ENCODE results near the gene WWC2.

Gene WWC2

DNA sequence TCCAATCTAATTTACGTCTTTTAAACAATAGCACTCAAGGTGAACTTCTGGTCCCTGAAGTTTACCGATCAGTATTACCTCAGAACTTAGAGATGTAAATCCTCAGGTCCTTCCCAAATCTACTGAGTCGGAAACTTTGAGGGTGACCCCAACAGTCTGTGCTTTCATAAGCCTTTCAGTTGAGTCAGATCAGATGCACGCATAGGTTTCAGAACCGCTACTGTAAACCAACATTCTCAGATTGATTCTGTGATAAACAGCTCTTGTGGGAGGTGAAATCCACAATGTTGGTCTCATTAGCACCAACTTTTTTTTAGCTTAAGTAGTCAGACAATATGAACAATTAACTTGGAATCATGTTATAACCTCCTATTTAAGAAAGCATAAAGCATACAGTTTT is 86.0 kb downstream of the WWC2 start:
- no peak for TF ChIP-seq CEBPB (IDR thresholded peaks at IDR 0.05)
- no peak for TF ChIP-seq TCF12 (IDR thresholded peaks at IDR 0.05; ENCODE audit: low read depth)
- no peak for TF ChIP-seq EP300 (IDR thresholded peaks at IDR 0.05; ENCODE audit: borderline replicate concordance)
- TF ChIP-seq, protein P1, sequence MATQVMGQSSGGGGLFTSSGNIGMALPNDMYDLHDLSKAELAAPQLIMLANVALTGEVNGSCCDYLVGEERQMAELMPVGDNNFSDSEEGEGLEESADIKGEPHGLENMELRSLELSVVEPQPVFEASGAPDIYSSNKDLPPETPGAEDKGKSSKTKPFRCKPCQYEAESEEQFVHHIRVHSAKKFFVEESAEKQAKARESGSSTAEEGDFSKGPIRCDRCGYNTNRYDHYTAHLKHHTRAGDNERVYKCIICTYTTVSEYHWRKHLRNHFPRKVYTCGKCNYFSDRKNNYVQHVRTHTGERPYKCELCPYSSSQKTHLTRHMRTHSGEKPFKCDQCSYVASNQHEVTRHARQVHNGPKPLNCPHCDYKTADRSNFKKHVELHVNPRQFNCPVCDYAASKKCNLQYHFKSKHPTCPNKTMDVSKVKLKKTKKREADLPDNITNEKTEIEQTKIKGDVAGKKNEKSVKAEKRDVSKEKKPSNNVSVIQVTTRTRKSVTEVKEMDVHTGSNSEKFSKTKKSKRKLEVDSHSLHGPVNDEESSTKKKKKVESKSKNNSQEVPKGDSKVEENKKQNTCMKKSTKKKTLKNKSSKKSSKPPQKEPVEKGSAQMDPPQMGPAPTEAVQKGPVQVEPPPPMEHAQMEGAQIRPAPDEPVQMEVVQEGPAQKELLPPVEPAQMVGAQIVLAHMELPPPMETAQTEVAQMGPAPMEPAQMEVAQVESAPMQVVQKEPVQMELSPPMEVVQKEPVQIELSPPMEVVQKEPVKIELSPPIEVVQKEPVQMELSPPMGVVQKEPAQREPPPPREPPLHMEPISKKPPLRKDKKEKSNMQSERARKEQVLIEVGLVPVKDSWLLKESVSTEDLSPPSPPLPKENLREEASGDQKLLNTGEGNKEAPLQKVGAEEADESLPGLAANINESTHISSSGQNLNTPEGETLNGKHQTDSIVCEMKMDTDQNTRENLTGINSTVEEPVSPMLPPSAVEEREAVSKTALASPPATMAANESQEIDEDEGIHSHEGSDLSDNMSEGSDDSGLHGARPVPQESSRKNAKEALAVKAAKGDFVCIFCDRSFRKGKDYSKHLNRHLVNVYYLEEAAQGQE (IDR thresholded peaks at IDR 0.05; ENCODE audit: low read depth), result no peak
- TF ChIP-seq CREB1 (IDR thresholded peaks at IDR 0.05; ENCODE audit: low read depth), result no peak

DNA sequence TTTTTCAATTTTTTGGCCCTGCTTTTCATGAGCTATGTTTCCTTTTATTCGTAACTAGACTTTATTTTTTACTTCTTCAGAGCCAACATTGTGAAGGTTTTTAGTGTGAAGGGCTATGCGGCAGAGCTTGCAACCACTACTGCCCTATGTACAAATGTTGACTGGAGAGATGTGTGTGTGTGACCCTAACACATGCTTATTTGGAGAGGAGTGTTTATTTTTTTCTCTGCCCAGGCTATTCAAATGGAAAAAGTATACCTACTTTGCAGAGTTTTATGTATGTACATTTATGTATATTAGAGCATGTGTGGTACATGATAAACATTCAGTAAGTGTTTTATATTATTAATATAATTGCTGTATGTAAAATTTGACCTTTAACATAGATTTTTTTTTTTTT is 86.5 kb downstream of the WWC2 start:
- TF ChIP-seq RAD21 (IDR thresholded peaks at IDR 0.05; ENCODE audit: low read depth) (no peak), CEBPB (IDR thresholded peaks at IDR 0.05) (no peak), EGR1 (IDR thresholded peaks at IDR 0.05) (no peak)
- TF ChIP-seq, protein P2, sequence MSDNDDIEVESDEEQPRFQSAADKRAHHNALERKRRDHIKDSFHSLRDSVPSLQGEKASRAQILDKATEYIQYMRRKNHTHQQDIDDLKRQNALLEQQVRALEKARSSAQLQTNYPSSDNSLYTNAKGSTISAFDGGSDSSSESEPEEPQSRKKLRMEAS (IDR thresholded peaks at IDR 0.05), result no peak

DNA sequence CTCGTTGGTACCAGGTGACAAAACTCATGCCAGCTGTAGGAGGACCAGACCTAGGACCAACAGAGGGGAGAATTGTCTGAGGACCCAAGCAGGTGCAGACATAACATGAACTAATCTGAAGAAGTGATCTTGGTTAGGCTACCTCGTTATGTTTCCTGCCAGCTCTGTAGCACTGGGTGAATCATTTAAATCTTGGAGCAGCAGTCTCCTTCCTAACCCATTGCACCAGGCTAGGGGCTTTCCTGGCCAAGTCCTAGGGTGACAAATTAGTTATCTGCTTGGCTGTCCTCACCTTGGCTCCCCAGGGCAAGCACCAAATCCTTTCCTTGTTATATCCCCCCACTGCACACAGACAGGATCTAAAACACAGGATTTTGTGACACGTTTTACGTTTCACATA is 87.8 kb downstream of the WWC2 start:
- TF ChIP-seq TEAD4 (IDR thresholded peaks at IDR 0.05), result no peak
- TF ChIP-seq, protein P3, sequence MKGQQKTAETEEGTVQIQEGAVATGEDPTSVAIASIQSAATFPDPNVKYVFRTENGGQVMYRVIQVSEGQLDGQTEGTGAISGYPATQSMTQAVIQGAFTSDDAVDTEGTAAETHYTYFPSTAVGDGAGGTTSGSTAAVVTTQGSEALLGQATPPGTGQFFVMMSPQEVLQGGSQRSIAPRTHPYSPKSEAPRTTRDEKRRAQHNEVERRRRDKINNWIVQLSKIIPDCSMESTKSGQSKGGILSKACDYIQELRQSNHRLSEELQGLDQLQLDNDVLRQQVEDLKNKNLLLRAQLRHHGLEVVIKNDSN (IDR thresholded peaks at IDR 0.05), result no peak
- TF ChIP-seq NFIC (IDR thresholded peaks at IDR 0.05), result no peak

DNA sequence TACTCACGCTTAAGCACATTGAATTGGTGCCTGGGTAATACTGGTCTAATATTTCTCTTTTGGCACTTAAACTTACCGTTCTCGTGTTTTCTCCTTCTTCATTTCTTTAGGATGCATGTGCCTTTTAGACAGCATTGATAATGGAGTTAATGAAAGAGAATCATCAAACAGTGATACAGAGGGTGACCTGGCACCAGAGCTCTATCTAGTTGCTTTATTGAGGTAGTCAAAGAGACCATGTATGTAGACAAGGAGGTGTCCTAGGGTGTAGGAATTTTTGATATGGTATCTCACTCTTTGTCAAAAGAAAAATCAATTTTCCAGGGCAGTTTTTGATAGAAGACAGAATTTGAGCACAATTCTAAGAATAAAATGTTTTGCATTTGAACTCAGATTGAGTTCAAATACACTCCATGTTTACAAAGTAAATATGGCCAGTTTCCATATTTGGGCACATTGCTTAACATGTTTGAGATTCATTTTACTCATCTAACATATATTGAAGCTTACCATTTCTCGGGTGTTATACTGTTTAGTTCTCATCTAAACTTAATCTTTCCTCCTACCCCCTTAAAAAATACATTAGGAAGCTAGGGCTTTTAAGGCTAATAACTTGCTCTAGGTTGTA is 92.0 kb downstream of the WWC2 start:
- TF ChIP-seq YY1 (IDR thresholded peaks at IDR 0.05; ENCODE audit: low read depth) (no peak), CEBPB (IDR thresholded peaks at IDR 0.05) (no peak), NFIC (IDR thresholded peaks at IDR 0.05) (no peak), RAD21 (IDR thresholded peaks at IDR 0.05; ENCODE audit: low read depth) (no peak), TEAD4 (IDR thresholded peaks at IDR 0.05) (no peak), EGR1 (IDR thresholded peaks at IDR 0.05) (no peak), TCF12 (IDR thresholded peaks at IDR 0.05; ENCODE audit: low read depth) (no peak)

DNA sequence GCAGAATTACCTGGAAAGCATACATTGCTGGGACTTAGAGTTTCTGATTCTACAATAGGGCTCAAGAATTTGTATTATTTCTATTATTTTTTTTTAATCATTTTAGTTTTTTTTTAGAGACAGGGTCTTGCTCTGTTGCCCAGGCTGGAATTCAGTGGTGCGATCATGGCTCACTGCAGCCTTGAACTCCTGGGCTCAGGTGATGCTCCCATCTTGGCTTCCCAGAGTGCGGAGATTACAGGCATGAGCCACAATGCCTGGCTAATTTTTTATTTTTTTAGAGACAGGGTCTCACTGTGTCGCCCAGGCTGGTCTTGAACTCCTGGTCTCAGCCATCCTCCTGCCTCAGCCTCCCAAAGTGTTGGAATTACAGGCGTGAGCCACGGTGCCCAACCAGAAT is 92.6 kb downstream of the WWC2 start:
- TF ChIP-seq NFIC (IDR thresholded peaks at IDR 0.05), result no peak
- no peak for TF ChIP-seq CREB1 (IDR thresholded peaks at IDR 0.05; ENCODE audit: low read depth)
- no peak for TF ChIP-seq ZBTB7A (IDR thresholded peaks at IDR 0.05; ENCODE audit: low read depth)
- TF ChIP-seq YY1 (IDR thresholded peaks at IDR 0.05; ENCODE audit: low read depth), result no peak
- TF ChIP-seq TCF12 (IDR thresholded peaks at IDR 0.05; ENCODE audit: low read depth), result no peak
- TF ChIP-seq, protein P1 (IDR thresholded peaks at IDR 0.05; ENCODE audit: low read depth), result no peak
- no peak for TF ChIP-seq RAD21 (IDR thresholded peaks at IDR 0.05; ENCODE audit: low read depth)
- TF ChIP-seq TEAD4 (IDR thresholded peaks at IDR 0.05), result no peak
- no peak for TF ChIP-seq EGR1 (IDR thresholded peaks at IDR 0.05)
- no peak for TF ChIP-seq FOXM1 (IDR thresholded peaks at IDR 0.05; ENCODE audit: borderline replicate concordance, low read depth)

DNA sequence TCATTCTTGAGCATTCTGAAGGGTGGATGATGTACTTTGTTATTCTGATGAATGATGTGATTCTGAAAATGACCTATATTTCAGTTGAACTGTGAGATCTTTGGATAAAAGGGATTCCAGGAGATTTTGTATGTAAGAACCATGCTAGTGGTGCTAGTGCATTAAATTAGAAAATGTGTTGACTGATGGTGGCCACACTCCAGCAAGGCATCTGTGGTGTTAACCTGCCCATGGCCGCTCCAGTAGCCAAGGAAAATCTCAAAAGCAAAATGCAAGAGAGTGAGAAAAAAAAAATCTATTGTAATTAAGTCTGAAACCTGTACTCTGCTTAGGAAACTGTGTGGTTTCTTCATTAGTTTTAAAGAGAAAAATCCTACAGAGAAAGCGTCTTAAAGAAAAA is 93.5 kb downstream of the WWC2 start:
- no peak for TF ChIP-seq EP300 (IDR thresholded peaks at IDR 0.05; ENCODE audit: borderline replicate concordance)
- TF ChIP-seq TEAD4 (IDR thresholded peaks at IDR 0.05), result no peak
- TF ChIP-seq CREB1 (IDR thresholded peaks at IDR 0.05; ENCODE audit: low read depth), result no peak
- TF ChIP-seq FOXM1 (IDR thresholded peaks at IDR 0.05; ENCODE audit: borderline replicate concordance, low read depth), result no peak

DNA sequence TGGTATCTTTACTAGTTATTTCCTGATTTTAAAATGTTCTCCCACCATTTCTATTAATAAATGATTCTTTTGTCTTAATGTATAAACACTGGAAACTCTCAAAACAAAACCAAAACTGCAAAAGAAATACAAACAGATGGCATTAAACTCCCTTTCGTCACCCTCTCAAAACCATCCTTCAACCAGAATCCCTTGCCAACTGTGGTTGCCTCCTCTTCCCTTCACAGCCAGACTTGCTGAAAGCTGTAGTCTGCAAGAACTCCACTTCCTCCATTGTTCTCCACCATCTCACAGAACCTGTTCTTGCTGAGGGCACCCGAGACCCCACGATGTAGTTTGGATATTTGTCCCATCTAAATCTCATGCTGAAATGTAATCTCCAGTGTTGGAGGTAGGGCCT is 96.5 kb downstream of the WWC2 start:
- TF ChIP-seq CEBPB (IDR thresholded peaks at IDR 0.05) (no peak), ZBTB7A (IDR thresholded peaks at IDR 0.05; ENCODE audit: low read depth) (no peak), FOXM1 (IDR thresholded peaks at IDR 0.05; ENCODE audit: borderline replicate concordance, low read depth) (no peak)

DNA sequence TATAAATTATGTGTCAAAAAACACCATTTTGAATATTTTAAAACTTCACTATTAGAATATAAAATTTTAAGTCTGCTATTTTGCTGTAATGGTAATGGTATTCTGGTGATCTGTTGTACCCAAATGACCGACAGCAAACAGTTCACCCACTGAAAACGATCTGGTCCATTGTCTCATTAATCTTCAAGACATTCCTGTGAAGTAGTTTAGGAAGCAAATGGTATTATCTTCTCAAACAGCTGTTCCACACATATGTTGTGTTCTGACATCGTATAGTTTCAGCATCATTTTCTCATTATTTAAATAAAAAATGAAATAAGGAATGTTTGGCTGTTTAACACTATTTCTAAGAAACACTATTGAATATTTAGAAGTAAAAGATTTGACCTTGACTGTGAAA is 98.1 kb downstream of the WWC2 start:
- TF ChIP-seq TEAD4 (IDR thresholded peaks at IDR 0.05) (no peak), EP300 (IDR thresholded peaks at IDR 0.05; ENCODE audit: borderline replicate concordance) (no peak), EGR1 (IDR thresholded peaks at IDR 0.05) (no peak), CREB1 (IDR thresholded peaks at IDR 0.05; ENCODE audit: low read depth) (no peak), ZBTB7A (IDR thresholded peaks at IDR 0.05; ENCODE audit: low read depth) (no peak), TCF12 (IDR thresholded peaks at IDR 0.05; ENCODE audit: low read depth) (no peak), CEBPB (IDR thresholded peaks at IDR 0.05) (no peak), NFIC (IDR thresholded peaks at IDR 0.05) (no peak), FOXM1 (IDR thresholded peaks at IDR 0.05; ENCODE audit: borderline replicate concordance, low read depth) (no peak), TAF1 (IDR thresholded peaks at IDR 0.05; ENCODE audit: low read depth) (no peak), RAD21 (IDR thresholded peaks at IDR 0.05; ENCODE audit: low read depth) (no peak)
- TF ChIP-seq, protein P1 (IDR thresholded peaks at IDR 0.05; ENCODE audit: low read depth), result no peak
- TF ChIP-seq, protein P2 (IDR thresholded peaks at IDR 0.05), result no peak
- TF ChIP-seq, protein P3 (IDR thresholded peaks at IDR 0.05), result no peak

Data from Ishikawa (cell line).